GM23338 (cell line): ENCODE data around the gene GLTP. TPM values are rescaled to one million over a fixed set of nuclear protein-coding genes. Genes with fewer than 3 reads are reported as not detected.
"Not testable (repeated sequence)": the region's sequence is repeated elsewhere in the genome, so short reads cannot be mapped to it uniquely, and the experiment has no call there.

Experiments
- ATAC-seq: fragments of 200-7000 bp; cut with Tn5 transposase; 3 replicates; pipeline ENCODE4 v1.9.1; 2020
- DNase-seq: peaks from one replicate; pipeline ENCODE4 v3.0.0-alpha.2; 2015; ENCODE audit warnings: low spot score
- H2AFZ ChIP-seq: fragments of 200-600 bp; sonication (generic); 2 replicates; pipeline ENCODE4 v1.8.0; 2016; ENCODE audit warnings: antibody characterized with exemption, mild to moderate bottlenecking, moderate library complexity
- H3F3A ChIP-seq: fragments of 200-600 bp; sonication (generic); replicated peaks from 2 replicates; pipeline ENCODE4 v1.8.0; 2017; ENCODE audit warnings: antibody characterized with exemption, mixed run types, low read depth
- H3K27ac ChIP-seq: fragments of 200-600 bp; sonication (generic); 2 replicates; pipeline ENCODE4 v1.6.1; 2016; ENCODE audit warnings: low read depth
- H3K27me3 ChIP-seq: fragments of 200-600 bp; sonication (generic); 2 replicates; pipeline ENCODE4 v1.8.0; 2016; ENCODE audit warnings: mild to moderate bottlenecking, mixed run types, moderate library complexity; ENCODE audit not compliant: insufficient read depth
- H3K36me3 ChIP-seq: fragments of 200-600 bp; sonication (generic); 2 replicates; pipeline ENCODE4 v1.8.0; 2016; ENCODE audit warnings: mild to moderate bottlenecking; ENCODE audit not compliant: insufficient read depth
- H3K4me1 ChIP-seq: fragments of 200-600 bp; sonication (generic); 2 replicates; pipeline ENCODE4 v1.8.0; 2016; ENCODE audit warnings: mild to moderate bottlenecking, moderate library complexity; ENCODE audit not compliant: insufficient read depth
- H3K4me2 ChIP-seq: fragments of 200-600 bp; sonication (generic); 2 replicates; pipeline ENCODE4 v1.7.1; 2017; ENCODE audit warnings: mixed run types
- H3K4me3 ChIP-seq: fragments of 200-600 bp; sonication (generic); 2 replicates; pipeline ENCODE4 v1.6.1; 2016; ENCODE audit warnings: mixed run types
- H3K79me2 ChIP-seq: fragments of 200-600 bp; sonication (generic); replicated peaks from 2 replicates; pipeline ENCODE4 v1.8.0; 2017; ENCODE audit warnings: mild to moderate bottlenecking; ENCODE audit not compliant: insufficient read depth
- H3K9me2 ChIP-seq: fragments of 200-600 bp; sonication (generic); 2 replicates; pipeline ENCODE4 v1.8.0; 2017; ENCODE audit not compliant: insufficient read depth
- H4K20me1 ChIP-seq: fragments of 200-600 bp; sonication (generic); replicated peaks from 2 replicates; pipeline ENCODE4 v1.8.0; 2017; ENCODE audit warnings: mild to moderate bottlenecking; ENCODE audit not compliant: insufficient read depth
- H3K27ac Mint-ChIP-seq: 2 replicates; pipeline ENCODE4 v1.8.0; 2020; ENCODE audit warnings: inconsistent platforms, mild to moderate bottlenecking, moderate library complexity, mixed read lengths
- H3K27me3 Mint-ChIP-seq: 3 replicates; pipeline ENCODE4 v1.8.0; 2022; ENCODE audit warnings: low read depth, mild to moderate bottlenecking, moderate library complexity, mixed read lengths, inconsistent platforms; ENCODE audit not compliant: insufficient read depth, poor library complexity
- H3K36me3 Mint-ChIP-seq: 3 replicates; pipeline ENCODE4 v1.8.0; 2021; ENCODE audit warnings: low read depth, mild to moderate bottlenecking, inconsistent platforms, moderate library complexity, mixed read lengths
- H3K4me1 Mint-ChIP-seq: 3 replicates; pipeline ENCODE4 v1.8.0; 2020; ENCODE audit warnings: mild to moderate bottlenecking, inconsistent platforms, mixed read lengths
- H3K4me3 Mint-ChIP-seq: 3 replicates; pipeline ENCODE4 v1.8.0; 2021; ENCODE audit warnings: moderate library complexity, mild to moderate bottlenecking, inconsistent platforms, mixed read lengths
- H3K9me3 Mint-ChIP-seq: 3 replicates; pipeline ENCODE4 v1.8.0; 2020; ENCODE audit warnings: moderate library complexity, mild to moderate bottlenecking, inconsistent platforms, mixed read lengths
- CTCF ChIP-seq, 2 experiments: fragments of 200-600 bp in 1 of 2; sonication (generic) in 1 of 2; conservative IDR thresholded peaks; 2 replicates each; pipeline versions ENCODE4 v1.5.1 to v1.6.1; 2016 to 2017; ENCODE audit warnings: antibody characterized with exemption in 2 of 2, low read depth in 2 of 2, mild to moderate bottlenecking in 2 of 2, moderate library complexity in 1 of 2
- EZH2 ChIP-seq: fragments of 200-600 bp; sonication (generic); IDR thresholded peaks from one replicate; pipeline ENCODE4 v1.8.0; 2017; ENCODE audit warnings: antibody characterized with exemption, mild to moderate bottlenecking, low read depth; ENCODE audit not compliant: unreplicated experiment
- POLR2AphosphoS5 ChIP-seq: IDR thresholded peaks from 2 replicates; pipeline ENCODE4 v1.6.1; 2016; ENCODE audit warnings: antibody characterized with exemption, low read depth
- STAT1 ChIP-seq: IDR thresholded peaks from one replicate; pipeline ENCODE4 v1.6.1; 2016; ENCODE audit warnings: antibody characterized with exemption; ENCODE audit not compliant: unreplicated experiment
- ZNF462 ChIP-seq: fragments of 250-450 bp; sonication (Bioruptor Pico); IDR thresholded peaks from 2 replicates; pipeline ENCODE4 v1.5.0; 2020; ENCODE audit warnings: mild to moderate bottlenecking, moderate library complexity
- polyA plus RNA-seq: library from polyadenylated mRNA; unstranded; fragments of >200 nt; fragmentation: Nextera tagmentation; extraction: Ambion mirVana; gene quantifications from 2 replicates; pipeline ENCODE4 v1.2.1, GENCODE V29; 2016
- total RNA-seq: library from RNA; depleted of rRNA; stranded (reverse); fragments of >200 nt; shearing (Covaris generic); gene quantifications from 2 replicates; pipeline ENCODE4 v1.2.3, GENCODE V29; 2014

GLTP gene
- total and polyA plus RNA-seq, 2 experiments from 2014 or later = 26.5 to 30.2 TPM

- no peak for TF ChIP-seq CTCF (conservative IDR thresholded peaks at IDR 0.05; ENCODE audit: low read depth in 2 of 2)
These were observed 12.4 kb upstream of the GLTP start (continued) for GRCh38 chr12:109892748-109893147.

- ATAC-seq = no peak
- TF ChIP-seq ZNF462 (CRISPR knock-in tag) (no peak), STAT1 (no peak), EZH2 (no peak), POLR2AphosphoS5 (no peak)
- Mint-ChIP-seq H3K27me3 (peaks cover 41% of the 10 kb centered on the region), H3K9me3 (no peaks in the 10 kb centered on the region; the same call in 2 of the 3 replicates), H3K27ac (no peak overlapping the region), H3K36me3 (no peaks in the 10 kb centered on the region), H3K4me1 (peaks cover 11% of the 10 kb centered on the region), H3K4me3 (no peak overlapping the region; the same call in 2 of the 3 replicates)
- Histone ChIP-seq H3K4me1 (peaks cover 4% of the 10 kb centered on the region; the same call in 1 of the 2 replicates), H2AFZ (no peak overlapping the region), H3K79me2 (no peaks in the 10 kb centered on the region), H3K36me3 (no peaks in the 10 kb centered on the region), H3K4me2 (no peak overlapping the region), H3F3A (no peaks in the 10 kb centered on the region), H3K27me3 (peaks cover 79% of the 10 kb centered on the region), H3K27ac (no peak overlapping the region), H3K9me2 (no peaks in the 10 kb centered on the region), H4K20me1 (0 out of 2 replicates have a peak, but pooled peaks cover 4% of the 10 kb centered on the region), H3K4me3 (no peak overlapping the region)
- no peak for DNase-seq
These were observed 11.9 kb upstream of the GLTP start for GRCh38 chr12:109892165-109892715.

- H3K9me3 Mint-ChIP-seq, H3K36me3 ChIP-seq, ATAC-seq, H3K4me2 ChIP-seq, H3K4me3 Mint-ChIP-seq, H3K9me2 ChIP-seq, H2AFZ ChIP-seq, H3K4me1 ChIP-seq, H3K27ac ChIP-seq, H3K79me2 ChIP-seq, H3K36me3 Mint-ChIP-seq, H3K27ac Mint-ChIP-seq, DNase-seq, H3F3A ChIP-seq, H4K20me1 ChIP-seq, H3K4me3 ChIP-seq: not testable (repeated sequence)
- peaks cover 74% of the 10 kb centered on the region for H3K27me3 ChIP-seq
- Mint-ChIP-seq H3K27me3 (peaks cover 36% of the 10 kb centered on the region), H3K4me1 (peaks cover 11% of the 10 kb centered on the region)
These were observed 11.4 kb upstream of the GLTP start for GRCh38 chr12:109891731-109892130.
